Endothelial cell of umbilical vein (primary cell): ENCODE measurements around the gene ADAMTSL2. TPM values are rescaled to one million over a fixed set of nuclear protein-coding genes. Genes with fewer than 3 reads are reported as not detected.

ENCODE experiments used
- BruUV-seq: library from RNA; stranded (reverse); fragments of 400-500 nt; replicated peaks from 2 replicates; lab custom pipeline; 2021; lab: Mats Ljungman, UMichigan
- CTCF ChIA-PET: fragments of 300-600, 350-600 bp; sonication (Branson Sonifier 250); formaldehyde crosslinking; loops from one replicate; lab custom pipeline; 2021; ENCODE audit warnings: antibody characterized with exemption, inconsistent platforms; lab: Charles Lee
- POLR2A ChIA-PET: fragments of 300-600, 350-600 bp; sonication (Branson Sonifier 250); formaldehyde crosslinking; loops from one replicate; lab custom pipeline; 2021; ENCODE audit warnings: antibody characterized with exemption, inconsistent platforms; lab: Charles Lee
- DNase-seq: peaks from one replicate; pipeline ENCODE4 v3.0.0-alpha.2; 2011; ENCODE audit warnings: low read depth, low spot score
- FAIRE-seq: peaks from 2 replicates; lab custom pipeline; 2011; peaks lifted over from hg19 to GRCh38; lab: Jason Lieb, UNC
- H2AFZ ChIP-seq: 2 replicates; pipeline ENCODE4 v1.6.0; 2012; ENCODE audit warnings: low read depth, low read length, control low read depth, inconsistent platforms
- H3K27ac ChIP-seq: 2 replicates; pipeline ENCODE4 v1.5.1; 2011; ENCODE audit warnings: low read depth, mild to moderate bottlenecking, control low read depth, low read length, moderate library complexity; ENCODE audit not compliant: insufficient read depth
- H3K27me3 ChIP-seq, 2 experiments: 2 replicates each; pipeline versions ENCODE4 v1.6.0 to v1.6.1; 2011; ENCODE audit warnings: low read length in 2 of 2, mixed read lengths in 1 of 2; ENCODE audit not compliant: control insufficient read depth in 2 of 2, insufficient read depth in 2 of 2
- H3K36me3 ChIP-seq, 2 experiments: 2 replicates in 1 of 2; 3 replicates in 1 of 2; pipeline ENCODE4 v1.5.1; 2011; ENCODE audit warnings: low read length in 2 of 2, mild to moderate bottlenecking in 1 of 2, moderate library complexity in 1 of 2; ENCODE audit not compliant: control insufficient read depth in 2 of 2, insufficient read depth in 2 of 2; ENCODE audit errors: extremely low read depth in 1 of 2
- H3K4me1 ChIP-seq: 3 replicates; pipeline ENCODE4 v1.5.1; 2011; ENCODE audit warnings: mild to moderate bottlenecking, low read length; ENCODE audit not compliant: control insufficient read depth, insufficient read depth; ENCODE audit errors: extremely low read depth
- H3K4me2 ChIP-seq: 2 replicates; pipeline ENCODE4 v1.6.1; 2011; ENCODE audit warnings: low read length, control low read depth, mixed read lengths; ENCODE audit not compliant: insufficient read depth
- H3K4me3 ChIP-seq, 3 experiments: fragments of 200-600 bp in 1 of 3; sonication (generic), shearing (Covaris generic) in 1 of 3; replicated peaks in 1 of 3; 2 replicates each; pipeline ENCODE4 v1.5.1; 2011 to 2016; ENCODE audit warnings: control low read depth in 3 of 3, low read length in 3 of 3, mild to moderate bottlenecking in 2 of 3, inconsistent platforms in 1 of 3, low read depth in 1 of 3, moderate library complexity in 1 of 3; ENCODE audit not compliant: insufficient read depth in 1 of 3
- H3K79me2 ChIP-seq: 2 replicates; pipeline ENCODE4 v1.6.0; 2012; ENCODE audit warnings: low read length, inconsistent platforms; ENCODE audit not compliant: control insufficient read depth, insufficient read depth
- H3K9ac ChIP-seq: replicated peaks from 2 replicates; pipeline ENCODE3; 2011; ENCODE audit warnings: low read length, control low read depth; ENCODE audit not compliant: insufficient read depth; ENCODE audit errors: extremely low read depth
- H3K9me1 ChIP-seq: replicated peaks from 3 replicates; pipeline ENCODE4 v1.6.0; 2011; ENCODE audit warnings: mild to moderate bottlenecking, low read length; ENCODE audit not compliant: control insufficient read depth, insufficient read depth; ENCODE audit errors: extremely low read depth
- H3K9me3 ChIP-seq: replicated peaks from 2 replicates; pipeline ENCODE4 v1.5.1; 2012; ENCODE audit warnings: low read length, inconsistent platforms; ENCODE audit not compliant: control insufficient read depth, insufficient read depth
- H4K20me1 ChIP-seq: replicated peaks from 2 replicates; pipeline ENCODE3; 2011; ENCODE audit warnings: mild to moderate bottlenecking, low read length; ENCODE audit not compliant: control insufficient read depth, insufficient read depth; ENCODE audit errors: extremely low read depth
- CTCF ChIP-seq, 2 donors: IDR thresholded peaks; 1 replicate in 1 of 2; 2 replicates in 1 of 2; pipeline ENCODE4 v1.5.1; 2011; ENCODE audit warnings: low read length in 2 of 2, mild to moderate bottlenecking in 2 of 2, moderate library complexity in 2 of 2, control low read depth in 1 of 2, inconsistent platforms in 1 of 2, low read depth in 1 of 2; ENCODE audit not compliant: insufficient read depth in 1 of 2; ENCODE audit errors: extremely low read depth in 1 of 2
- EZH2 ChIP-seq: IDR thresholded peaks from 2 replicates; pipeline ENCODE4 v1.6.1; 2012; ENCODE audit warnings: borderline replicate concordance, low read depth, mild to moderate bottlenecking, moderate library complexity, low read length, inconsistent platforms; ENCODE audit not compliant: severe bottlenecking
- FOS ChIP-seq: IDR thresholded peaks from 2 replicates; pipeline ENCODE4 v1.6.1; 2011; ENCODE audit warnings: mild to moderate bottlenecking, low read length, moderate library complexity, borderline replicate concordance; ENCODE audit not compliant: insufficient read depth
- GATA2 ChIP-seq: IDR thresholded peaks from 2 replicates; pipeline ENCODE4 v1.7.0; 2011; ENCODE audit warnings: low read depth, mild to moderate bottlenecking, moderate library complexity, mixed read lengths, low read length; ENCODE audit not compliant: insufficient read length, insufficient read depth
- JUN ChIP-seq: IDR thresholded peaks from 2 replicates; pipeline ENCODE4 v1.6.1; 2011; ENCODE audit warnings: borderline replicate concordance, low read depth; ENCODE audit not compliant: insufficient read length, insufficient read depth
- MAX ChIP-seq: IDR thresholded peaks from 2 replicates; pipeline ENCODE4 v1.6.1; 2011; ENCODE audit not compliant: insufficient read depth, insufficient read length
- MYC ChIP-seq: IDR thresholded peaks from one replicate; pipeline ENCODE4 v1.6.1; 2011; ENCODE audit warnings: mild to moderate bottlenecking, low read depth, low read length
- POLR2A ChIP-seq: IDR thresholded peaks from 2 replicates; pipeline ENCODE4 v1.6.1; 2012; ENCODE audit warnings: low read depth, mild to moderate bottlenecking, control low read depth, low read length
- POLR2AphosphoS5 ChIP-seq: IDR thresholded peaks from 2 replicates; pipeline ENCODE4 v1.6.1; 2012; ENCODE audit warnings: low read depth, mild to moderate bottlenecking, control low read depth, low read length, moderate library complexity; ENCODE audit not compliant: insufficient read depth
- dilution Hi-C: fragments of 300-500 bp; cut with MboI; formaldehyde crosslinking; loops from one replicate; pipeline ENCODE4 v1.15.0; 2019; ENCODE audit warnings: low sequenced_read_pairs; ENCODE audit not compliant: extremely low pct_ligation_motif_present
- intact Hi-C: fragments of 100-400 bp; cut with micrococcal nuclease; formaldehyde crosslinking; loops from one replicate; pipeline ENCODE4 v1.10.0; 2022
- polyA plus RNA-seq, 4 experiments: library from polyadenylated mRNA; depleted of rRNA in 3 of 4; stranded (reverse) in 3 of 4; unstranded in 1 of 4; fragments of >200 nt; gene quantifications; 2 replicates each; pipeline versions ENCODE4 v1.2.1 to v1.2.3, GENCODE V29; 2011 to 2012; ENCODE audit warnings: missing spikeins in 1 of 4
- total RNA-seq: library from RNA; stranded (reverse); gene quantifications from 2 replicates; pipeline ENCODE4 v1.2.3, GENCODE V29; 2021

Gene ADAMTSL2
- total and polyA plus RNA-seq, 2 donors (not counting 3 experiments of a cell fraction or from before 2014, with no cell fraction given) = not detected

- intact Hi-C loops = no loop called here
- BruUV-seq = no TSS peak
- H3K4me1 ChIP-seq = peaks cover 2% of the 10 kb centered on the region
- H4K20me1 ChIP-seq = no peaks in the 10 kb centered on the region
- no peak overlapping the region for H3K4me2 ChIP-seq
- H3K9me1 ChIP-seq = no peaks in the 10 kb centered on the region
- H3K9me3 ChIP-seq = no peaks in the 10 kb centered on the region
- ChIA-PET POLR2A (no interaction called here), CTCF (no interaction called here)
- no peak overlapping the region for H2AFZ ChIP-seq
- dilution Hi-C loops = no loop called here
- no peaks in the 10 kb centered on the region for H3K79me2 ChIP-seq
- DNase-seq = no peak
- H3K27ac ChIP-seq = no peak overlapping the region
- TF ChIP-seq CTCF (IDR thresholded peaks at IDR 0.05; ENCODE audit: extremely low read depth in 1 of 2, insufficient read depth in 1 of 2, low read depth in 1 of 2, low read length in 2 of 2) = no peak
- no peak for TF ChIP-seq EZH2
- no peak for TF ChIP-seq JUN
- no peak for TF ChIP-seq MYC
- TF ChIP-seq POLR2AphosphoS5 = no peak
- no peak for TF ChIP-seq FOS
- no peak for TF ChIP-seq MAX
- no peak for TF ChIP-seq GATA2
- no peak for TF ChIP-seq POLR2A
- no peaks in the 10 kb centered on the region for H3K36me3 ChIP-seq
- no peaks in the 10 kb centered on the region for H3K27me3 ChIP-seq
- H3K4me3 ChIP-seq = no peak overlapping the region
- no peak for FAIRE-seq
- no peak overlapping the region for H3K9ac ChIP-seq
Measured at GRCh38 chr9:133572821-133573361, 38.4 kb downstream of the ADAMTSL2 start.
